GM19025 (cell line): ENCODE measurements around the gene ASCL2.
A peak's percentile ranks its signal among the peaks of the same experiment; 100 is the strongest.

Experiments used
- ATAC-seq: cut with Tn5 transposase; IDR thresholded peaks from one replicate; pipeline ENCODE4 v1.9.1; 2021; ENCODE audit warnings: mild to moderate bottlenecking, low read depth, moderate library complexity; ENCODE audit not compliant: unreplicated experiment

Gene ASCL2

GRCh38 chr11:2275334-2276279 is 5.2 kb upstream of the ASCL2 start:
- ATAC-seq: no peak

GRCh38 chr11:2273771-2274170 is 3.4 kb upstream of the ASCL2 start:
- ATAC-seq: no peak

GRCh38 chr11:2273311-2273710 is 2.9 kb upstream of the ASCL2 start:
- no peak for ATAC-seq

GRCh38 chr11:2272946-2273280 is 2.5 kb upstream of the ASCL2 start:
- no peak for ATAC-seq

GRCh38 chr11:2272228-2272945 is 2.0 kb upstream of the ASCL2 start:
- no peak for ATAC-seq

GRCh38 chr11:2271327-2272227 is 1.2 kb upstream of the ASCL2 start:
- ATAC-seq: no peak

GRCh38 chr11:2271077-2271326 is 614 bp upstream of the ASCL2 start:
- no peak for ATAC-seq

- no peak for ATAC-seq
Measured at GRCh38 chr11:2269601-2270321, 627 bp downstream of the ASCL2 start.

GRCh38 chr11:2268729-2269600 is 1.4 kb downstream of the ASCL2 start:
- ATAC-seq: no peak

- no peak for ATAC-seq
Measured at GRCh38 chr11:2267851-2268728, 2.3 kb downstream of the ASCL2 start.

GRCh38 chr11:2267306-2267850 is 3.0 kb downstream of the ASCL2 start:
- ATAC-seq: no peak

- no peak for ATAC-seq
Measured at GRCh38 chr11:2266586-2267305, 3.6 kb downstream of the ASCL2 start.

GRCh38 chr11:2265854-2266585 is 4.4 kb downstream of the ASCL2 start:
- ATAC-seq: no peak

GRCh38 chr11:2265396-2265795 is 5.0 kb downstream of the ASCL2 start:
- peak; percentile 41 for ATAC-seq

- no peak for ATAC-seq
Measured at GRCh38 chr11:2264366-2265053, 5.9 kb downstream of the ASCL2 start.

- no peak for ATAC-seq
Measured at GRCh38 chr11:2263724-2264360, 6.5 kb downstream of the ASCL2 start.
